GM12891 (cell line): ENCODE measurements around the gene GALNT13.

Source experiments
- PAX5 ChIP-seq: IDR thresholded peaks from 2 replicates; pipeline ENCODE4 v1.6.1; 2011; ENCODE audit warnings: low read length, moderate library complexity, mild to moderate bottlenecking; ENCODE audit not compliant: insufficient read depth, severe bottlenecking
- POLR2A ChIP-seq: IDR thresholded peaks from 2 replicates; pipeline ENCODE4 v1.6.1; 2011; ENCODE audit warnings: low read depth, low read length, control low read depth
- POLR2AphosphoS5 ChIP-seq: IDR thresholded peaks from 2 replicates; pipeline ENCODE4 v1.6.1; 2011; ENCODE audit warnings: low read depth, low read length, control low read depth
- POU2F2 ChIP-seq: IDR thresholded peaks from 2 replicates; pipeline ENCODE4 v1.6.1; 2011; ENCODE audit warnings: low read depth, mild to moderate bottlenecking, control low read depth, low read length, moderate library complexity
- SPI1 ChIP-seq: IDR thresholded peaks from 2 replicates; pipeline ENCODE4 v1.6.1; 2011; ENCODE audit warnings: low read depth, low read length, control low read depth
- TAF1 ChIP-seq: IDR thresholded peaks from 2 replicates; pipeline ENCODE4 v1.6.1; 2011; ENCODE audit warnings: low read depth, low read length, control low read depth

- TF ChIP-seq POLR2A (no peak), TAF1 (no peak), POLR2AphosphoS5 (no peak), POU2F2 (no peak), PAX5 (no peak), SPI1 (no peak)
Observed at GRCh38 chr2:154343282-154343681, 471.6 kb downstream of the GALNT13 start.
